ENCODE results near the gene LRRC41.
"Not testable (repeated sequence)": the region's sequence is repeated elsewhere in the genome, so short reads cannot be mapped to it uniquely, and the experiment has no call there.

The LRRC41 gene

GRCh38 chr1:46285730-46286477, 17.5 kb downstream of the LRRC41 start:
- DNase-seq, result peak; percentile 90

- peak; percentile 30 for DNase-seq
Measured at GRCh38 chr1:46284597-46285564, 18.5 kb downstream of the LRRC41 start.

- no peak for DNase-seq
Measured at GRCh38 chr1:46284058-46284457, 19.4 kb downstream of the LRRC41 start.

GRCh38 chr1:46281021-46281420, 22.4 kb downstream of the LRRC41 start:
- no peak for DNase-seq

GRCh38 chr1:46280092-46280491, 23.3 kb downstream of the LRRC41 start:
- DNase-seq, result no peak

GRCh38 chr1:46278807-46279206, 24.6 kb downstream of the LRRC41 start:
- no peak for DNase-seq

- no peak for DNase-seq
Measured at GRCh38 chr1:46277658-46278373, 25.6 kb downstream of the LRRC41 start.

- no peak for DNase-seq
Measured at GRCh38 chr1:46275030-46275337, 28.4 kb downstream of the LRRC41 start.

- no peak for DNase-seq
Measured at GRCh38 chr1:46274225-46275029, 29.0 kb downstream of the LRRC41 start.

GRCh38 chr1:46268578-46268977, 34.8 kb downstream of the LRRC41 start:
- no peak for DNase-seq

- no peak for DNase-seq
Measured at GRCh38 chr1:46263146-46263545, 40.3 kb downstream of the LRRC41 start.

- no peak for DNase-seq
Measured at GRCh38 chr1:46262508-46262907, 40.9 kb downstream of the LRRC41 start.

GRCh38 chr1:46256523-46256922, 46.9 kb downstream of the LRRC41 start:
- no peak for DNase-seq

- no peak for DNase-seq
Measured at GRCh38 chr1:46254668-46255067, 48.7 kb downstream of the LRRC41 start.

- peak; percentile 61 for DNase-seq
Measured at GRCh38 chr1:46248122-46248920, 55.1 kb downstream of the LRRC41 start.

GRCh38 chr1:46247436-46248121, 55.8 kb downstream of the LRRC41 start, which contains the start of gene RAD54L:
TSS of gene RAD54L (plus strand) at chr1:46247763. CDS start at chr1:46248406, 643 bp downstream.
- DNase-seq, result peak; percentile 97

GRCh38 chr1:46246548-46247435, 56.6 kb downstream of the LRRC41 start:
- peak; percentile 95 for DNase-seq

- DNase-seq, result not testable (repeated sequence)
Measured at GRCh38 chr1:46246136-46246535, 57.3 kb downstream of the LRRC41 start.

GRCh38 chr1:46244656-46245371, 58.6 kb downstream of the LRRC41 start:
- no peak for DNase-seq
